T-helper 2 cell treated with Interferon-gamma antibody and Interleukin-4, amounts not matched to agents 5 μg/mL and 100 μg/mL, for 36 hours (primary cell): ENCODE measurements around the gene CCBE1.

Experiments
- DNase-seq: peaks from one replicate; pipeline ENCODE4 v3.0.0; 2021; ENCODE audit warnings: low spot score
- H3K27ac Mint-ChIP-seq: one replicate; pipeline ENCODE4 v1.8.0; 2021; ENCODE audit warnings: mild to moderate bottlenecking, mixed read lengths
- H3K27me3 Mint-ChIP-seq: one replicate; pipeline ENCODE4 v1.8.0; 2021; ENCODE audit warnings: low read depth, mixed read lengths
- H3K36me3 Mint-ChIP-seq: one replicate; pipeline ENCODE4 v1.8.0; 2021; ENCODE audit warnings: low read depth, mixed read lengths
- H3K4me1 Mint-ChIP-seq: one replicate; pipeline ENCODE4 v1.8.0; 2021; ENCODE audit warnings: low read depth, mixed read lengths
- H3K4me3 Mint-ChIP-seq: one replicate; pipeline ENCODE4 v1.8.0; 2022; ENCODE audit warnings: mild to moderate bottlenecking, moderate library complexity, mixed read lengths
- H3K9me3 Mint-ChIP-seq: one replicate; pipeline ENCODE4 v1.8.0; 2021; ENCODE audit warnings: mixed read lengths

CCBE1 gene

GRCh38 chr18:59456657-59457056 lies 240.6 kb downstream of the CCBE1 start:
- H3K9me3 Mint-ChIP-seq: no peaks in the 10 kb centered on the region
- H3K4me3 Mint-ChIP-seq: no peak overlapping the region

GRCh38 chr18:59455728-59456276 lies 241.4 kb downstream of the CCBE1 start:
- Mint-ChIP-seq H3K4me1 (no peaks in the 10 kb centered on the region), H3K27ac (no peak overlapping the region), H3K9me3 (no peaks in the 10 kb centered on the region), H3K27me3 (peaks cover 8% of the 10 kb centered on the region), H3K4me3 (no peak overlapping the region), H3K36me3 (no peaks in the 10 kb centered on the region)
- no peak for DNase-seq

More at GRCh38 chr18:59456657-59457056, 240.6 kb downstream of the CCBE1 start:
- Mint-ChIP-seq H3K27me3 (peaks cover 8% of the 10 kb centered on the region), H3K36me3 (no peaks in the 10 kb centered on the region), H3K4me1 (no peaks in the 10 kb centered on the region), H3K27ac (no peak overlapping the region)
- DNase-seq: no peak

GRCh38 chr18:59454909-59455727 lies 242.1 kb downstream of the CCBE1 start:
- H3K4me3 Mint-ChIP-seq: no peak overlapping the region
- no peak overlapping the region for H3K27ac Mint-ChIP-seq
- peaks cover 8% of the 10 kb centered on the region for H3K27me3 Mint-ChIP-seq
- H3K36me3 Mint-ChIP-seq: no peaks in the 10 kb centered on the region
- no peaks in the 10 kb centered on the region for H3K9me3 Mint-ChIP-seq
- no peak for DNase-seq
- H3K4me1 Mint-ChIP-seq: no peaks in the 10 kb centered on the region

- Mint-ChIP-seq H3K27ac (no peak overlapping the region), H3K4me1 (no peaks in the 10 kb centered on the region), H3K27me3 (peaks cover 8% of the 10 kb centered on the region), H3K36me3 (no peaks in the 10 kb centered on the region), H3K4me3 (no peak overlapping the region), H3K9me3 (no peaks in the 10 kb centered on the region)
- no peak for DNase-seq
Measured at GRCh38 chr18:59453468-59453961, 243.7 kb downstream of the CCBE1 start.

GRCh38 chr18:59451963-59452362 lies 245.3 kb downstream of the CCBE1 start:
- H3K4me1 Mint-ChIP-seq: no peaks in the 10 kb centered on the region
- peaks cover 8% of the 10 kb centered on the region for H3K27me3 Mint-ChIP-seq
- no peaks in the 10 kb centered on the region for H3K9me3 Mint-ChIP-seq
- H3K4me3 Mint-ChIP-seq: no peak overlapping the region
- no peak overlapping the region for H3K27ac Mint-ChIP-seq
- H3K36me3 Mint-ChIP-seq: no peaks in the 10 kb centered on the region
- DNase-seq: no peak

- DNase-seq: no peak
- Mint-ChIP-seq H3K4me3 (no peak overlapping the region), H3K27me3 (peaks cover 8% of the 10 kb centered on the region), H3K9me3 (no peaks in the 10 kb centered on the region), H3K36me3 (no peaks in the 10 kb centered on the region), H3K27ac (no peak overlapping the region), H3K4me1 (no peaks in the 10 kb centered on the region)
Measured at GRCh38 chr18:59451073-59451472, 246.2 kb downstream of the CCBE1 start.

GRCh38 chr18:59448546-59448945 lies 248.7 kb downstream of the CCBE1 start:
- H3K4me3 Mint-ChIP-seq: no peak overlapping the region
- H3K9me3 Mint-ChIP-seq: no peaks in the 10 kb centered on the region
- DNase-seq: no peak
- H3K36me3 Mint-ChIP-seq: no peaks in the 10 kb centered on the region
- H3K27ac Mint-ChIP-seq: no peak overlapping the region
- peaks cover 3% of the 10 kb centered on the region for H3K27me3 Mint-ChIP-seq
- H3K4me1 Mint-ChIP-seq: no peaks in the 10 kb centered on the region

GRCh38 chr18:59446012-59446411 lies 251.2 kb downstream of the CCBE1 start:
- no peaks in the 10 kb centered on the region for H3K36me3 Mint-ChIP-seq
- H3K9me3 Mint-ChIP-seq: no peaks in the 10 kb centered on the region
- no peak for DNase-seq
- H3K27me3 Mint-ChIP-seq: no peaks in the 10 kb centered on the region
- H3K4me1 Mint-ChIP-seq: no peaks in the 10 kb centered on the region
- no peak overlapping the region for H3K4me3 Mint-ChIP-seq
- no peak overlapping the region for H3K27ac Mint-ChIP-seq

GRCh38 chr18:59437851-59438569 lies 259.2 kb downstream of the CCBE1 start:
- H3K27me3 Mint-ChIP-seq: no peaks in the 10 kb centered on the region
- H3K9me3 Mint-ChIP-seq: no peaks in the 10 kb centered on the region
- H3K4me1 Mint-ChIP-seq: no peaks in the 10 kb centered on the region
- H3K27ac Mint-ChIP-seq: no peak overlapping the region
- H3K4me3 Mint-ChIP-seq: no peak overlapping the region
- no peak for DNase-seq
- H3K36me3 Mint-ChIP-seq: no peaks in the 10 kb centered on the region

GRCh38 chr18:59432803-59433597 lies 264.2 kb downstream of the CCBE1 start:
- Mint-ChIP-seq H3K9me3 (no peaks in the 10 kb centered on the region), H3K4me1 (no peaks in the 10 kb centered on the region), H3K36me3 (no peaks in the 10 kb centered on the region), H3K4me3 (no peak overlapping the region), H3K27me3 (no peaks in the 10 kb centered on the region), H3K27ac (no peak overlapping the region)
- DNase-seq: no peak

GRCh38 chr18:59431131-59431530 lies 266.1 kb downstream of the CCBE1 start:
- no peak overlapping the region for H3K27ac Mint-ChIP-seq
- H3K4me3 Mint-ChIP-seq: no peak overlapping the region
- DNase-seq: no peak
- no peaks in the 10 kb centered on the region for H3K9me3 Mint-ChIP-seq
- H3K36me3 Mint-ChIP-seq: no peaks in the 10 kb centered on the region
- H3K27me3 Mint-ChIP-seq: no peaks in the 10 kb centered on the region
- no peaks in the 10 kb centered on the region for H3K4me1 Mint-ChIP-seq

- no peaks in the 10 kb centered on the region for H3K9me3 Mint-ChIP-seq
- no peak overlapping the region for H3K4me3 Mint-ChIP-seq
Measured at GRCh38 chr18:59429608-59430007, 267.6 kb downstream of the CCBE1 start.

GRCh38 chr18:59428018-59428417 lies 269.2 kb downstream of the CCBE1 start:
- Mint-ChIP-seq H3K4me3 (no peak overlapping the region), H3K27me3 (no peaks in the 10 kb centered on the region), H3K4me1 (no peaks in the 10 kb centered on the region), H3K36me3 (no peaks in the 10 kb centered on the region), H3K9me3 (no peaks in the 10 kb centered on the region), H3K27ac (no peak overlapping the region)
- DNase-seq: no peak

More at GRCh38 chr18:59429608-59430007, 267.6 kb downstream of the CCBE1 start:
- H3K4me1 Mint-ChIP-seq: no peaks in the 10 kb centered on the region
- H3K36me3 Mint-ChIP-seq: no peaks in the 10 kb centered on the region
- DNase-seq: no peak
- H3K27me3 Mint-ChIP-seq: no peaks in the 10 kb centered on the region
- H3K27ac Mint-ChIP-seq: no peak overlapping the region
